Tibial artery (tissue), 4 donors: ENCODE results near the gene PNPLA7.
A peak's percentile ranks its signal among the peaks of the same experiment; 100 is the strongest.
"Not testable (repeated sequence)": the region's sequence is repeated elsewhere in the genome, so short reads cannot be mapped to it uniquely, and the experiment has no call there.

ENCODE experiments used
- DNase-seq, 2 donors: peaks; one replicate each; pipeline ENCODE4 v3.0.0-alpha.2; 2019
- H3K27ac ChIP-seq, 2 donors: fragments of 200-600 bp; sonication (generic) in 1 of 2; 1 replicate in 1 of 2; 2 replicates in 1 of 2; pipeline ENCODE4 v1.5.1; 2018 to 2019; ENCODE audit warnings: mild to moderate bottlenecking in 1 of 2
- H3K27me3 ChIP-seq, 2 donors: fragments of 200-600 bp; sonication (generic) in 1 of 2; one replicate each; pipeline versions ENCODE4 v1.5.1 to v1.6.0; 2016 to 2019
- H3K36me3 ChIP-seq, 3 donors: fragments of 200-600 bp; sonication (generic) in 2 of 3; one replicate each; pipeline ENCODE4 v1.5.1; 2016 to 2019; ENCODE audit warnings: mild to moderate bottlenecking in 2 of 3
- H3K4me1 ChIP-seq, 4 donors: fragments of 200-600 bp; sonication (generic) in 2 of 4; 1 replicate in 3 of 4; 2 replicates in 1 of 4; pipeline ENCODE4 v1.5.1; 2016 to 2019
- H3K4me3 ChIP-seq, 2 donors: fragments of 200-600 bp; sonication (generic) in 1 of 2; 1 replicate in 1 of 2; 2 replicates in 1 of 2; pipeline ENCODE4 v1.5.1; 2018 to 2019; ENCODE audit warnings: mild to moderate bottlenecking in 2 of 2
- H3K9me3 ChIP-seq, 3 donors: fragments of 200-600 bp; sonication (generic) in 1 of 3; one replicate each; pipeline ENCODE4 v1.5.1; 2016 to 2019
- intact Hi-C: fragments of 100-400 bp; cut with DNase I; formaldehyde crosslinking; loops from one replicate; pipeline ENCODE4 v1.15.0; 2023; ENCODE audit warnings: low total_unique reads
- TF ChIP-seq, protein P1 (sequence below), 2 experiments: fragments of 200-600 bp in 1 of 2; fragments of 450-650 bp in 1 of 2; IDR thresholded peaks; one replicate each; pipeline ENCODE4 v1.5.1; 2017 to 2019; ENCODE audit warnings: antibody characterized with exemption in 2 of 2, mild to moderate bottlenecking in 1 of 2, moderate library complexity in 1 of 2

Gene PNPLA7

DNA sequence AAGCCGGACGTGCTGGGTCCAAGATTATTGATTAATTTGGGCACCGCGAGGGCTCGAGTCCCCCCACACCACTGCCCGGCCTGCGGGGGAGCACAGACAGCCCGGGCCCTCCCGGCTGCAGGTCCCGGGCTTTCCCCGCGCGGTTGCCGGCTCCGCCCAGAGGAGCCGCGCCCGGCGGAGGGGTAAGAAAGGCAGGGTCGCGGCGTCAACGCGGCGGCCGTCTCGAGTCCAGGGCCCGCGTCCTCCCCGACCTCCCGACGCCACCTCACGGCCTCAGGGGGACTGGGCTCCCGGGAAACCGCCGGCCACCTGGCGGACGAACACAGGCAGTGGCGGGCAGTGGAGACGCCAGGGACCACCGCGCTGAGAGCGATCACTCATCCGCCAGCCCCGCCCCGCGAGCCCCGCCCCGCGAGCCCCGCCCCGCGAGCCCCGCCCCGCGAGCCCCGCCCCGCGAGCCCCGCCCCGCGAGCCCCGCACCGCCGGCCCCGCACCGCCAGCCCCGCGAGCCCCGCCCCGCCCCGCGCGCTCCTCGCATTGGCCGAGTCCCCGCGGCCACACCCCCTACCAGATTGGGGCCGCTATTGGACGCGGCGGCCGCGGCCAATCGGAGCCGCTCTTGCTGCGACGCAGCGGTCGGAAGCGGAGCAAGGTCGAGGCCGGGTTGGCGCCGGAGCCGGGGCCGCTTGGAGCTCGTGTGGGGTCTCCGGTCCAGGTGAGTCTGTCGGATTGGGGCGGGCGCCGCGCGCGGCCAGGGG is 1.2 kb upstream of the PNPLA7 start, which contains the start of gene MRPL41:
MRPL41 (plus strand) TSS at position 616 of the 758 bp plus-strand sequence. CDS start 203 bp downstream, outside the sequence.
- TF ChIP-seq, protein P1, sequence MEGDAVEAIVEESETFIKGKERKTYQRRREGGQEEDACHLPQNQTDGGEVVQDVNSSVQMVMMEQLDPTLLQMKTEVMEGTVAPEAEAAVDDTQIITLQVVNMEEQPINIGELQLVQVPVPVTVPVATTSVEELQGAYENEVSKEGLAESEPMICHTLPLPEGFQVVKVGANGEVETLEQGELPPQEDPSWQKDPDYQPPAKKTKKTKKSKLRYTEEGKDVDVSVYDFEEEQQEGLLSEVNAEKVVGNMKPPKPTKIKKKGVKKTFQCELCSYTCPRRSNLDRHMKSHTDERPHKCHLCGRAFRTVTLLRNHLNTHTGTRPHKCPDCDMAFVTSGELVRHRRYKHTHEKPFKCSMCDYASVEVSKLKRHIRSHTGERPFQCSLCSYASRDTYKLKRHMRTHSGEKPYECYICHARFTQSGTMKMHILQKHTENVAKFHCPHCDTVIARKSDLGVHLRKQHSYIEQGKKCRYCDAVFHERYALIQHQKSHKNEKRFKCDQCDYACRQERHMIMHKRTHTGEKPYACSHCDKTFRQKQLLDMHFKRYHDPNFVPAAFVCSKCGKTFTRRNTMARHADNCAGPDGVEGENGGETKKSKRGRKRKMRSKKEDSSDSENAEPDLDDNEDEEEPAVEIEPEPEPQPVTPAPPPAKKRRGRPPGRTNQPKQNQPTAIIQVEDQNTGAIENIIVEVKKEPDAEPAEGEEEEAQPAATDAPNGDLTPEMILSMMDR (IDR thresholded peaks at IDR 0.05) = peak; percentile 37 to 56
- Histone ChIP-seq H3K27ac (peak within 1 kb of the TSS; percentile 86 to 98), H3K9me3 (no peaks in the 10 kb centered on the region), H3K4me1 (peaks cover 0 to 32% (median 23%) of the 10 kb centered on the region in 4 donors), H3K36me3 (peaks cover 13 to 32% (median 31%) of the 10 kb centered on the region in 3 donors), H3K4me3 (peak within 1 kb of the TSS; percentile 85 to 92), H3K27me3 (no peaks in the 10 kb centered on the region)
- DNase-seq = peak; percentile 82 to 94
- intact Hi-C loops = no loop called here

DNA sequence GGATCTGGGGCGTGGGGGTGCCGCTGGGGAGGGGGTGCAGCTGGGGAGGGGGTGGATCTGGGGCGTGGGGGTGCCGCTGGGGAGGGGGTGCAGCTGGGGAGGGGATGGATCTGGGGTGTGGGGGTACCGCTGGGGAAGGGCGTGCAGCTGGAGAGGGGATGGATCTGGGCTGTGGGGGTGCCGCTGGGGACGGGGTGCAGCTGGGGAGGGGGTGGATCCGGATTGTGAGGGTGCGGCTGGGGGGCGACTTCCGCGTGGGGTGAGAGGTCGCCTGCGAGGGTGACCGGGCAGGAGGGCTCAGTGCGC is 709 bp upstream of the PNPLA7 start:
- H3K27me3 ChIP-seq, H3K9me3 ChIP-seq, DNase-seq, intact Hi-C loops: not testable (repeated sequence)
- H3K27ac ChIP-seq = peak overlapping the region; percentile 86 to 98
- H3K36me3 ChIP-seq = peaks cover 11 to 32% (median 27%) of the 10 kb centered on the region in 3 donors
- H3K4me3 ChIP-seq = peak overlapping the region; percentile 85 to 92
- peaks cover 0 to 32% (median 23%) of the 10 kb centered on the region in 4 donors for H3K4me1 ChIP-seq

DNA sequence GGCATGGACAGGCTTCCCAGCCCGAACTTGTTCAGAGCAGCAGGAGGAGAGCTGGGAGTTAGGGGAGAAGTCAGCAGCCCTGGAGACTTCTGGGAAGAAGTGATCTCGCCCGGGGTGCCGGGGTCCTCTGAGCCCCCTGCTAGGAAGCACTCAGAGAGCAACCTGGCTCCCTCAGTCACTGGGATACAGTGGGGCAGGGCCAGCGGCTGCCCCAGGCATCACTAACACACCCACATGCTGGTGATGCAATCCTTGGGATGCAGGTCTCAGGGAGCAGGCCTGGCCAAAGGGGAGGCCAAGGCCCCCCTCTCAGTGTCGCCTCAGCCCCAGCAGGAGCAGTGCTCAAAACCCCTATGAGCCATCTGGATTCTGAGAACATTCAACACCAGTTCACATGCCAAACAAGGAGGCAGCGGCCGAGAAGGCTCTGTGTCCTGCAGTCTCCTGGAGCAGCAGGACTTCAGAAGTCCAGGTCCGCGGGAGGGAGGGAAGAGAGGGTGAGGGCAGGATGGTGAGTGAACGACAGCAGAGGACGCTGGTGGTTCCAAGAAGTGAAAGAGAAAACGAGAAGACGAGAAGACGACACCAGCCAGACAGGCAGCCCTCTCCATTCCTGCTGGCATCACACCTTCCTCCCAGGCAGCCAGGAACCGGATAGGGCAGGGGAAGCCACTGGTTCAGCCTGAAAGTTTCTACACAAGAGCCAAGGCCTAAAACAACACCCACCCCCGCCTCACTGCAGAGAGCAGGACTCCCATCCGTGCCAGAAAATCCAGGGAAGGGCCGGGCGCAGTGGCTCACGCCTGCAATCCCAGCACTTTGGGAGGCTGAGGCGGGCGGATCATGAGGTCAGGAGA is 2.3 kb downstream of the PNPLA7 start:
- intact Hi-C loops = no loop called here
- Histone ChIP-seq H3K27ac (peak overlapping the region in 1 of 2 donors; percentile 79), H3K36me3 (peaks cover 4 to 22% (median 12%) of the 10 kb centered on the region in 3 donors), H3K4me3 (no peak overlapping the region), H3K9me3 (no peaks in the 10 kb centered on the region), H3K27me3 (no peaks in the 10 kb centered on the region), H3K4me1 (peaks cover 0 to 35% (median 23%) of the 10 kb centered on the region in 4 donors)
- DNase-seq = peak in 1 of 2 donors; percentile 70
- TF ChIP-seq, protein P1 (IDR thresholded peaks at IDR 0.05) = no peak

DNA sequence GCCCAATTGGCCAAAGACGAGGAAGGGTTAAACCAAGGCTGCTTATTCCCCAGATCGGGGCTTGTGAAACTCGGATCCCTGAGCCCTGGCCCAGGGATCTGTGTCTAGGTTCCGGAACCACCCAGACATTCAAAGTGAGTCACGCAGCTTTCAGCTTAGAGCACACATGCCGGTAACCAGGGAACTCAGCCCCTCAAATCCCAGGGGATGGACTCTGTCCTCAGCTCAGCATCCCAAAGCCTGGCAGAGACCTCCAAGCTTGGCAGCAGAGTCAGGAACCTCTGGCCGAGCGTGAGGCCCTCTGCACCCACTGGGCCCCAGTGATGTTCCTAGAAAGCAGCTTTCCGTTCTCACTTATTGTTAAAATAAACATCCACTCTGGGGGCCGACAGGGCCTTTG is 5.1 kb downstream of the PNPLA7 start:
- no peak overlapping the region for H3K4me3 ChIP-seq
- TF ChIP-seq, protein P1 (IDR thresholded peaks at IDR 0.05) = no peak
- H3K27ac ChIP-seq = peak overlapping the region in 1 of 2 donors; percentile 20
- no peaks in the 10 kb centered on the region for H3K27me3 ChIP-seq
- no peaks in the 10 kb centered on the region for H3K9me3 ChIP-seq
- intact Hi-C loops = no loop called here
- peak; percentile 41 to 72 for DNase-seq
- peaks cover 0 to 27% (median 13%) of the 10 kb centered on the region in 4 donors for H3K4me1 ChIP-seq
- H3K36me3 ChIP-seq = peaks cover 11 to 49% (median 24%) of the 10 kb centered on the region in 3 donors

DNA sequence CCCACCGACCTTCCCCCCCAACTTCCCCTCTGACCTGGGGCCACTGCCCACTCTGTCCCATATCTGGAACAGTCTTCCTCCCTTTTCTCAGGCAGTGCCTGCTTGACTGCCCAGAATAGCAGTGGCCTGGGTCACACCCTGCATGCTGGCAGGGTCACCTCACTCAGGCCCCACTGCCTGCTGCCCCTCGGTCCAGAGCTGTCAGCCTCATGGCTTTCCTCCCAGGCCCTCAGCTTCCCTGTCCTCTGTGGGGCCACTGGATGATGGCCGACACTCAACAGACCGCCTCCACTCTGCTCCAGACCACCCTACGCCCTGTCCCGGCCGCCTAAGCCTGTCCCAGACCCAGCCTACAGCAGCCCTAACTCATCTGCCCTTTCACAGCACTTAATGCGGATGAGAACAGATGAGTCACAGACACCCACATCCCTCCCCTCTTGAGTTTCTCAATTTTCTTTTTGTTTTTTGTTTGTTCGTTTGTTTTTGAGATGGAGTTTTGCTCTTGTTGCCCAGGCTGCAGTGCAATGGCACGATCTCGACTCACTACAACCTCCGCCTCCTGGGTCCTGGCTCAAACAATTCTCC is 5.9 kb downstream of the PNPLA7 start:
- TF ChIP-seq, protein P1 (IDR thresholded peaks at IDR 0.05) = no peak
- H3K9me3 ChIP-seq = no peaks in the 10 kb centered on the region
- peaks cover 0 to 19% (median 5%) of the 10 kb centered on the region in 4 donors for H3K4me1 ChIP-seq
- H3K36me3 ChIP-seq = peaks cover 18 to 57% (median 31%) of the 10 kb centered on the region in 3 donors
- no peak overlapping the region for H3K4me3 ChIP-seq
- DNase-seq = no peak
- H3K27me3 ChIP-seq = no peaks in the 10 kb centered on the region
- intact Hi-C loops = no loop called here
- H3K27ac ChIP-seq = no peak overlapping the region
